GM21723 (cell line): Measurements from ENCODE around the gene DHX38.
A peak's percentile ranks its signal among the peaks of the same experiment; 100 is the strongest.
"Not testable (repeated sequence)": the region's sequence is repeated elsewhere in the genome, so short reads cannot be mapped to it uniquely, and the experiment has no call there.

Experiments
- ATAC-seq: cut with Tn5 transposase; IDR thresholded peaks from one replicate; pipeline ENCODE4 v1.9.1; 2021; ENCODE audit warnings: mild to moderate bottlenecking, moderate library complexity; ENCODE audit not compliant: unreplicated experiment

The DHX38 gene

DNA sequence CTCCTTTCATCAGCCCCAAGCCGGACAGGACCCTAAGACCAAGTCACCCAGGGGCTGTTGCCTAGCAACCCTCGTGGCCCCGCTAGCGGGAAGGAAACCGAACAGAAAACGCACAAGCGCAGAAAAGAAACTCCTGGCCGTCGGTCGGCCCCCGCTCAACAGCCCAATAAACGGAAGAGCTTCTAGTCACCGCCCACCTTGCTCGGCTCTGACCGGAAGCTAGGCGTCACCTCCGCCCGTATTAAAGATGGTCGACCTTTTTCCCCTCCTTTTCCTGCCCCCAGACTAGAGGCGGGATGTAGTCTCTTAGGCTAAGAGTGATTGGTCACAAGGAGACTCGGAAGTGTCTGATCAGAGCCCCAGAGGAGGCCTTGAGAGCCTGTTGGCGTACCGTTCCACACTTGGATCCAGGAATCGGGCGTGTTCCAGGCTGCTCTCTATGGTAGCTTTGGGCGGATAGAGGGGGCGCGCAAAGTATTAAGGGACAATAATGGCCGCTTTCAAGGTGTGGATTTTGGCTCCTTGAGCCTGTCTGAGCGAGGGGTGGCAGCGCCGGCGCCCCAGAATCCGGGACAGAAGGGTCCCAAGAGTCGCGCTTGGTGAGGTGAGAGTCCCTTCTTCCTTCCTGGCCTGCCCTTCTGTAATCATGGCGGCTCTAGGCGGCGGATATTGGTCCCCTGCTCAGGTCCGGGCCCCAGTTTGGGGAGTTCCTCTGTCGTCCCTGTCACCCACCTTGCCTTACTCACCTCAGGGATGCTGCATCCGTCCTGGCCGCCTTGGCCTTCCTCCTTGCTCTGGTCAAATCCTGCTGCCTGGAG lies at the start of gene DHX38, which contains the start of gene TXNL4B:
Gene DHX38, plus strand, starts transcription at position 400 of the 818 bp plus-strand sequence. CDS start 2,311 bp downstream, outside the sequence.
Gene TXNL4B, minus strand, starts transcription at position 173 of the 818 bp plus-strand sequence. CDS start 2,871 bp downstream, outside the sequence.
- ATAC-seq: peak; percentile 98

- ATAC-seq: no peak
Observed at GRCh38 chr16:72044296-72044695, 49.4 kb upstream of the DHX38 start.

DNA sequence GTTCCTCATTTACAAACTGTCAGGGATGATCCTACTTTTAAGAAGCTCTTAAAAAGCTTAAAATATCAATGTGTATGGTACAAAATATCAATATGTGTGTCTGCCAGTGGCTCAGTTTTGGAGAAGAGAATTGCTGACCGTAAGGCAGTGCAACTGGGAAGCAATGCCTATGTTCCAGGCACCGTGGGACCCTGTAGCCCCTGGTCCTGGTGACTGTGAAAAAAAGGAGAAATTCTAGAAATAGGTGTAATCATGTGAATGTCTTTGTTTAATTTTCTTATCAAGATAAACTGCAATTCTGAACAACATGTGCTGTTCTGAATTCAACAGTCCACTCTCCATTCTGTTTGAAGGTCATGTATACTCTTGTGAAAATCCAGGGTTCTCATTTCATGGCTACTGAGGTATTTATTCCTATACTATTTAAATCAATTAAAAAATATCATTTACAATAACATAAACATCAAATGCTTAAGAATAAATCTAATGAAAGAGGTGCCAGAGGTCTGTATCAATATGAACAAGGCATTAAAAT lies 48.8 kb upstream of the DHX38 start:
- no peak for ATAC-seq

DNA sequence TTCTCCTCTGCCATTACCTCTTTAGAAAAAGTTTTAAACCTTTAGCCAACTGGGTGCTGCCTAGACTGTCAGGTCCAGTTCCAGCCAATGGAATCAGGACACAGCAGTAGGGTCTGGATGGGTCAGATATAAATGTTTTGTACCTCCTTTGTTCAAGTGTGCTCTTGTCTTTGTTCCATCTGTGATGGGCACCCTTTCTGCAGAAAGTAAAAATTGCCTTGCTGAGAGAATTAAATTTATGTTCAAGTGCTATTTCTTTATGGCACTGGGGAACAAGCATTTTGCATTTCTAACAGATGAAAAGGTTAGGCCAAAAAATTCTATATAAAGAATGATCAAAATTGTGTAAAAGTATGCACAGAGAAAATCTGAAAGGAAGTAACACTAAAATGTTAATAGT lies 44.5 kb upstream of the DHX38 start:
- no peak for ATAC-seq

DNA sequence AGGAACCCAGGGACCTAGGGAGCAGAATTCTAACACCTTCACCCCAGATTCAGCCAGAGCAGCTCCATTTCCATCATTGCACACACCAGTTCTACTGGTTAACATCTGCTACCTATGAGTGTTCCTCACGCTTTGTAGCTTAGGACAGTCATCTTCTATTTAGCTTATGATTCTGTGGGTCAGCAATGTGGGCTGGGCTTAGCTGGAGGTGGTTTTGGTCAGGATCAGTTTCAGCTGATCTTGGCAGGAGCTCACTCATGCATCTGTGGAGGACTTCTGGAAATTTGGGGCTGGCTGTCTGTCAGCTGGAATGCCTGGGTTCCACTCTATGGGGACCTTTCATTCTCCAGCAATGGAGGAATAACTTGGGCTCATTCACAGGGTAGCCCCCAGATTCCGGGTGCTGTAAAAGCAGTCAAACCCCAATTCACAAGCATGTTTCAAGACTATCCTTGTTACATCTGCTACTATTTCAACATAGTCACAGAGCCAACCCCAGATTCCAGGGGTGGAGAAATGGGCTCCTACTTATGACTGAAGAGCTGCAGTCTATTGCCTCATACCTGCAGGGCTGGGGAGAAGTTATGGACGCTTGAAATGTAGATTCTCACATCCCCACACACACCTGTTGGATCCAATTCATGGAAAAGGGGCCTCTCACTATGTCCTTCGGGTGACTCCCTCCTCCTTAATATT lies 42.7 kb upstream of the DHX38 start:
- ATAC-seq: no peak

DNA sequence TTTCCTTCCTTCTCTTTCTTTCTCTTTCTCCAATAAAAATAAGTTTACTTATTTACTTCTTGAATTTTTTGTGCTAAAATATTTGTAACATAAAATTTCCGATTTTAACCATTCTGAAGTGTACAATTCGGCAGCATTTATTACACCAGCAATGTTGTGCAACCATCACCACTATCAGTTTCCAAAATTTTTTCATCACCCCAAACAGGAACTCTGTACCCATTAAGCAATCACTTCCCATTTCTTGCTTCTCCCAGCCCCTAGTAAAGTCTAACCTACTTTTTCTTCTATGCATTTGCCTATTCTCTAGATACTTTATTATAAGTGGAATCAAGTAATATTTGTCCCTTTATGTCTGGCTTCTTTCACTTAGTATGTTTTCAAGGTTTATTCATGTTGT lies 41.8 kb upstream of the DHX38 start:
- no peak for ATAC-seq

DNA sequence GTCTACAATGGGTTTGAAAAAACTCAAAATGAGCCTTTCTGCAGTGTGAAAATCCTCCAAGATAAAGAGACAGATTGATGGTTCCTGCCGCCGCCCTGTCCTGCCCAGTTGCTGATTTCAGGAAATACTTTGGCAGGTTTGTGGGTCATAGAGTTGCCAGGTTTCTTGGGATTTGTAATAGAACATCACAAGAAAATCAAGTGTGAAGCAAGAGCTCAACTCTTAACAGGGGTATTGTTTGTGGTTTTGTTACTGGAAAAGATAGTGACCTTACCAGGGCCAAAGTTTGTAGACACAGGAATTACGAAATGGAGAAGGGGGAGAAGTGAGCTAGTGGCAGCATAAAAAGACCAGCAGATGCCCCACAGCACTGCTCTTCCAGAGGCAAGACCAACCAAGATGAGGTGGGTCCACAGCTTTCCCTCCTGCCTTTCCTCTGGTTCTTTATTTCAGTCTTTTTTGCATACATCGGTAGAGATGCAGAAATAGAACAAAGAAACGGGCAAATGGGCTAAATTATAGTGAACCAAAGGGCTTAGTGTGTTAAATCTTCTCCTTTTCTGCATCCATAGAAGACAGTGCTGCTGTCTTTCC lies 39.3 kb upstream of the DHX38 start, which contains the start of gene HP:
Gene HP, plus strand, starts transcription at position 252 of the 594 bp plus-strand sequence. Its CDS starts 148 bp downstream, at position 400.
- ATAC-seq: not testable (repeated sequence)

GRCh38 chr16:72055911-72056310 lies 37.7 kb upstream of the DHX38 start:
- ATAC-seq: no peak

DNA sequence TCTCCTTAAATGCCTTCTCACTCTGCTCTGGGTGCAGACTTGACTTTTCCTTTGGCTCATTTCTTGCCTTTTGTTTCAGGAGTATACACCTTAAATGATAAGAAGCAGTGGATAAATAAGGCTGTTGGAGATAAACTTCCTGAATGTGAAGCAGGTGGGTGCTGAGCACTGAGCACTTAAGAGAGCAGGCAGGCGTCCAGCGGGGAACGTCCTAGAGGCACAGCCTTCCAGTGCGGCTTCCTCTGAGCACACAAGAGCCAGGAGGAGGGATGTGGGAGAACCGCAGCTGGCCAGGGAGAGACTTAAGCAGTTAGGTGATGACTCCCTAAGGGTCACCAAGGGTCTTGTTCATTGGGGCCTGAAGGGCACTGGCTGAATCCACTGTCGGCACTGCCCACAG lies 36.3 kb upstream of the DHX38 start:
- not testable (repeated sequence) for ATAC-seq

DNA sequence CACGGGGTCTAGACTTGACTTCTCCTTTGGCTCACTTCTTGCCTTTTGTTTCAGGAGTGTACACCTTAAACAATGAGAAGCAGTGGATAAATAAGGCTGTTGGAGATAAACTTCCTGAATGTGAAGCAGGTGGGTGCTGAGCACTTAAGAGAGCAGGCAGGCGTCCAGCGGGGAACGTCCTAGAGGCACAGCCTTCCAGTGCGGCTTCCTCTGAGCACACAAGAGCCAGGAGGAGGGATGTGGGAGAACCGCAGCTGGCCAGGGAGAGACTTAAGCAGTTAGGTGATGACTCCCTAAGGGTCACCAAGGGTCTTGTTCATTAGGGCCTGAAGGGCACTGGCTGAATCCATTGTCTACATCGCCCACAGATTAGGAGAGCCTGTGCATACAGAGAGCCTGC lies 34.6 kb upstream of the DHX38 start:
- ATAC-seq: not testable (repeated sequence)

GRCh38 chr16:72060405-72060804 lies 33.2 kb upstream of the DHX38 start:
- ATAC-seq: no peak

GRCh38 chr16:72061564-72061963 lies 32.1 kb upstream of the DHX38 start:
- no peak for ATAC-seq

DNA sequence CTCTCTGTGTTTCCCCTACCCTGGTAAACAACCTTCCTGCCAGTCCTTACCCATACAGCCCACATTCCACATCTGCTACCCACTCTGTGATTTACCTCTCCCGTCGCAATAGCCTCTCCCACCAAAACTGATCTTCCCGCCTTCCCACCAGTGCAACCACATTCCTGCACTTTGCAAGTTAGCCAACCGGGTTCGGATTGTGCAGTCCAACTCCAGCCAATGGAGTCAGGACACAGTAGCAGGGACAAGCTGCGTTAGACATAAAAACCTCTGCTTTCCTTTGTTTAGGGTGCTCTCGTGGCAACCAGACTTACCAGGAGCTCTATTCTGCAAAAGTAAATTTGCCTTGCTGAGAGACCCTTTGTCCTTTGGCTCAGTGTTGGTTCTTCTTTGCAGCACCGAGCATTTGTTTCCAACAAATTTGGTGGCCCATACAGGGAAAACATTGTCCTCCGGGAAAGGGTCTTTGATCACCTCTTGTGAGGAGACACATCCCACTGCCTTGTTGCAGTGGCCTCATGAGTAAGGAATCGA lies 29.2 kb upstream of the DHX38 start:
- no peak for ATAC-seq

GRCh38 chr16:72066747-72067146 lies 26.9 kb upstream of the DHX38 start:
- ATAC-seq: no peak

DNA sequence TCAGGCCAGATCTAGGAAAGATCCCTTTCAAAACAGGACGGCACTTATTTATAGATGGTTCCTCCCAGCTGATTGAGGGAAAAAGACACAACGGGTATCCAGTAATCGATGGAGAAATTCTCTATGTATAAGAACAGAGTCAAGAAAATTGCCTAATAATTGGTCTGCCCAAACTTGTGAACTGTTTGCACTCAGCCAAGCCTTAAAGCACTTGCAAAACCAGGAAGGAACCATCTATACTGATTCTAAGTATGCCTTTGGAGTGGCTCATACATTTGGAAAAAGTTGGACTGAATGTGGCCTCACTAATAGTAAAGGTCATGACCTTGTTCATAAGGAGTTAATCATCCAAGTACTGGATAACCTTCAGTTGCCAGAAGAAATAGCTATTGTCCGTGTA lies 24.7 kb upstream of the DHX38 start:
- ATAC-seq: no peak

DNA sequence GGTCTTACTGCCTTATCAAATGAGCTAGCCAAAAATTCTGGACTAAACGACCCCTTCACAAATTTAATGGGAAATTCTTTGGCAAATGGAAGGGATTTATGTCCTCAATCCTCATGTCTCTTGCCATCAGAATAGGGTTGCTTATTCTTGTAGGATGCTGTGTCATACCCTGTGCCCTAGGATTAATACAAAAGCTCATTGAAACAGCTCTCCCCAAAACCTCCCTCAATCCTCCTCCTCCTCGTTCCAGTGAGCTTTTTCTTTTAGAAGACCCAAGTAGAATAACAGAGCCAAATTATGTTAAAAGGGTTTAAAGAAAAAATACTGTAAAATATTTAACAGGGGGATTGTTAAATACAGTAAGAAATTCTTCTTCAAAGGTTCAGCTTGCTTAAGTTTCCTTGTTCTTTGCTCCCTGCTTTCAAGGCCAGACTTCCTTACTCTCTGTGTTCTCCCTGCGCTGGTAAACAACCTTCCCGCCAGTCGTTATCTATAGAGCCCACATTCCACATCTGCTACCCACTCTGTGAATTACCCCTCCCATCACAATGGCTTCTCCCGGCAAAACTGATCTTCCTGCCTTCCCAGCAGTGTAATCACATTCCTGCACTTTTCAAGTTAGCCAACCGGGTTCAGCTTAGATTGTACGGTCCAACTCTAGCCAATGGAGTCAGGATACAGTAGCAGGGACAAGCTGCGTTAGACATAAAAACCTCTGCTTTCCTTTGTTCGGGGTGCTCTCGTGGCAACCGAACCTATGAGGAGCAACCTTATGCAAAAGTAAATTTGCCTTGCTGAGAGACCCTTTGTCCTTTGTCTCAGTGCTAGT lies 20.9 kb upstream of the DHX38 start:
- ATAC-seq: no peak

DNA sequence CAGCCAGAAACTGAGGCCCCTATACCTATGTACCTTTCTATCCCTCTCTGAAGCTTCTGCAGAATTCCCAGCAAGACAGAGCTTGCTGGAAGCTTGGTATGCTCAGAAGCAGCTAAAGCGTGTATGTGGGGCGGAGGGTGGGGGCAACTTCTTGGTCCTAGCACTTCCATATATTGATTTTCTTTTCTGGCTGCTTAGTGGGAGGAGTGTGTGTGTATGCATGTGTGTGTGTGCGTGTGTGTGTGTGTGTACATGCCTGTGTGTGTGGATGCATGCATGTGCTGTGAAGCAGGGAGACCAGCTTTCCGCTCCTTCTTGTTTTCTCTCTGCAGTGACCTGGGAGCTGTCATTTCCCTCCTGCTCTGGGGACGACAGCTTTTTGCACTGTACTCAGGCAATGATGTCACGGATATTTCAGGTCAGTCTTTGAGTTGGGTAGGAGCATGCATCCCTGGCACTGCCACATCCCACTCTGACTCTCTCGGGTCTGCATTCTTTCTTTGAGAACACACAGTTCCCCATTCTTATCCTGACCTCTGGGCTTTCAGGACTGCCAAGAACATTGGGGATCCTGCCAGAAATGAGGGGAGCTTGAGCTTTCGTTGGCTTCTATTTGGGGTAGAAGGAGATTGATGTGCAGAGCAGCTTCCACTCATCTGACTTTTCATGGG lies 20.0 kb upstream of the DHX38 start:
- ATAC-seq: no peak

GRCh38 chr16:72075067-72075466 lies 18.6 kb upstream of the DHX38 start:
- ATAC-seq: not testable (repeated sequence)

DNA sequence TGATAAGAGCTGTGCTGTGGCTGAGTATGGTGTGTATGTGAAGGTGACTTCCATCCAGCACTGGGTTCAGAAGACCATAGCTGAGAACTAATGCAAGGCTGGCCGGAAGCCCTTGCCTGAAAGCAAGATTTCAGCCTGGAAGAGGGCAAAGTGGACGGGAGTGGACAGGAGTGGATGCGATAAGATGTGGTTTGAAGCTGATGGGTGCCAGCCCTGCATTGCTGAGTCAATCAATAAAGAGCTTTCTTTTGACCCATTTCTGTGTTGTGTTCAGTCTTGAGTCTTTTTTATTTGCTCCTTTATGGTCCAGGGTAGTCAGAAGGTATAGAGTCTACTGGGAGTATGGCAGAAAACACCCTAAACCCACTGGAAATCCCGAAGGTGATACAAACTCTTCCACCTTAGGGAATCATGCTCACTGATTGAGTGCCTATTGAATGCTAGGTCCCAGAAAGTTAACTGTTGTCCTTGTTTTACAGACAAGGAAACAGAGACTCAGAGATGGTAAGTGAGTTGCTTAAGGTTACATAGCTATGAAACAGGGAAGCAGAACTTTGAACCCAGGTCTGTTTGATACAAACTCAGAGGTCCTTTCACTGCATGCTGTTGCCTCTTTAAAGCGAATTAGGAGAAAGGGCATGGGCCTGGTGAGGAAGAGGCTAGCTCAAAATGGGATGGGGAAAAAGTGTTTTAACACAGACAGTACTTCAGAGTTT lies 16.5 kb upstream of the DHX38 start:
- not testable (repeated sequence) for ATAC-seq
